Stimulated activated CD4-positive, alpha-beta T cell treated with anti-CD3 and anti-CD28 coated beads, Interleukin-15, amount 100 ng/mL, for 1 hour (primary cell): ENCODE data around the gene FRRS1L.

Experiments
- DNase-seq, 2 donors: peaks; one replicate each; pipeline ENCODE4 v3.0.0-alpha.2; 2020; ENCODE audit warnings: low read depth in 1 of 2, low spot score in 1 of 2

Gene FRRS1L

GRCh38 chr9:109107402-109108240, 59.4 kb downstream of the FRRS1L start:
- no peak for DNase-seq

GRCh38 chr9:109101810-109102209, 65.2 kb downstream of the FRRS1L start:
- DNase-seq = no peak

GRCh38 chr9:109101202-109101595, 65.8 kb downstream of the FRRS1L start:
- DNase-seq = no peak

GRCh38 chr9:109100543-109101201, 66.4 kb downstream of the FRRS1L start:
- DNase-seq = no peak

GRCh38 chr9:109098960-109099308, 68.1 kb downstream of the FRRS1L start:
- no peak for DNase-seq

- DNase-seq = no peak
Observed at GRCh38 chr9:109098171-109098959, 68.7 kb downstream of the FRRS1L start.

- DNase-seq = no peak
Observed at GRCh38 chr9:109097146-109097545, 69.9 kb downstream of the FRRS1L start.

GRCh38 chr9:109095321-109095720, 71.7 kb downstream of the FRRS1L start:
- DNase-seq = no peak

GRCh38 chr9:109094268-109094667, 72.8 kb downstream of the FRRS1L start:
- DNase-seq = no peak

- no peak for DNase-seq
Observed at GRCh38 chr9:109092587-109092986, 74.5 kb downstream of the FRRS1L start.

- no peak for DNase-seq
Observed at GRCh38 chr9:109092051-109092580, 74.9 kb downstream of the FRRS1L start.

GRCh38 chr9:109088221-109088620, 78.8 kb downstream of the FRRS1L start:
- no peak for DNase-seq

- DNase-seq = no peak
Observed at GRCh38 chr9:109087795-109088194, 79.3 kb downstream of the FRRS1L start.

- DNase-seq = no peak
Observed at GRCh38 chr9:109086221-109086620, 80.8 kb downstream of the FRRS1L start.

- DNase-seq = no peak
Observed at GRCh38 chr9:109085510-109085909, 81.5 kb downstream of the FRRS1L start.

- DNase-seq = no peak
Observed at GRCh38 chr9:109083813-109084405, 83.1 kb downstream of the FRRS1L start.

- DNase-seq = no peak
Observed at GRCh38 chr9:109083141-109083540, 83.9 kb downstream of the FRRS1L start.

GRCh38 chr9:109082091-109082620, 84.9 kb downstream of the FRRS1L start:
- no peak for DNase-seq
